OCI-LY3 (cell line): Measurements from ENCODE around the gene CYS1.

Source experiments
- CTCF ChIP-seq: fragments of 200-600, 300-600 bp; sonication (generic); IDR thresholded peaks from 2 replicates; pipeline ENCODE4 v1.5.1; 2014; ENCODE audit warnings: antibody characterized with exemption, low read length, low read depth
- EZH2phosphoT487 ChIP-seq: fragments of 200-600 bp; shearing (Covaris generic); IDR thresholded peaks from 2 replicates; pipeline ENCODE4 v1.6.1; 2018; ENCODE audit warnings: antibody characterized with exemption, mixed run types, low read depth

GRCh38 chr2:10057231-10058107 is 22.7 kb downstream of the CYS1 start:
- TF ChIP-seq CTCF, result no peak
- no peak for TF ChIP-seq EZH2phosphoT487
